IPS-18c (cell line): ENCODE measurements around the gene GALK1.

Source experiments
- H3K4me3 ChIP-seq: 2 replicates; pipeline ENCODE4 v1.7.0; 2013; ENCODE audit warnings: low read depth, mild to moderate bottlenecking, low read length, moderate library complexity; ENCODE audit not compliant: insufficient read depth
- H3K9me3 ChIP-seq: one replicate; pipeline ENCODE4 v1.6.1; 2013; ENCODE audit warnings: mild to moderate bottlenecking, low read length, moderate library complexity; ENCODE audit not compliant: control insufficient read depth, insufficient read depth

The GALK1 gene

GRCh38 chr17:75739174-75739573 is 25.8 kb downstream of the GALK1 start:
- no peak overlapping the region for H3K4me3 ChIP-seq

GRCh38 chr17:75738218-75738802 is 26.7 kb downstream of the GALK1 start:
- Histone ChIP-seq H3K9me3 (no peaks in the 10 kb centered on the region), H3K4me3 (no peak overlapping the region)

More at GRCh38 chr17:75739174-75739573, 25.8 kb downstream of the GALK1 start:
- no peaks in the 10 kb centered on the region for H3K9me3 ChIP-seq

- no peaks in the 10 kb centered on the region for H3K9me3 ChIP-seq
Observed at GRCh38 chr17:75737133-75737962, 27.6 kb downstream of the GALK1 start.

GRCh38 chr17:75736173-75736835 is 28.7 kb downstream of the GALK1 start:
- no peaks in the 10 kb centered on the region for H3K9me3 ChIP-seq
- no peak overlapping the region for H3K4me3 ChIP-seq

More at GRCh38 chr17:75737133-75737962, 27.6 kb downstream of the GALK1 start:
- H3K4me3 ChIP-seq, result no peak overlapping the region

GRCh38 chr17:75734674-75735294 is 30.2 kb downstream of the GALK1 start:
- no peaks in the 10 kb centered on the region for H3K9me3 ChIP-seq
- H3K4me3 ChIP-seq, result no peak overlapping the region

- Histone ChIP-seq H3K4me3 (no peak overlapping the region), H3K9me3 (no peaks in the 10 kb centered on the region)
Observed at GRCh38 chr17:75733471-75733870, 31.5 kb downstream of the GALK1 start.

GRCh38 chr17:75731716-75732498 is 33.1 kb downstream of the GALK1 start:
- Histone ChIP-seq H3K4me3 (no peak overlapping the region), H3K9me3 (no peaks in the 10 kb centered on the region)

- no peak overlapping the region for H3K4me3 ChIP-seq
- no peaks in the 10 kb centered on the region for H3K9me3 ChIP-seq
Observed at GRCh38 chr17:75731086-75731715, 33.8 kb downstream of the GALK1 start.

- H3K9me3 ChIP-seq, result no peaks in the 10 kb centered on the region
- H3K4me3 ChIP-seq, result no peak overlapping the region
Observed at GRCh38 chr17:75730065-75730464, 34.9 kb downstream of the GALK1 start.

- H3K4me3 ChIP-seq, result no peak overlapping the region
- H3K9me3 ChIP-seq, result no peaks in the 10 kb centered on the region
Observed at GRCh38 chr17:75729351-75729750, 35.6 kb downstream of the GALK1 start.

- no peak overlapping the region for H3K4me3 ChIP-seq
- H3K9me3 ChIP-seq, result no peaks in the 10 kb centered on the region
Observed at GRCh38 chr17:75727391-75727790, 37.6 kb downstream of the GALK1 start.

- Histone ChIP-seq H3K9me3 (no peaks in the 10 kb centered on the region), H3K4me3 (no peak overlapping the region)
Observed at GRCh38 chr17:75725504-75725903, 39.5 kb downstream of the GALK1 start.

- Histone ChIP-seq H3K4me3 (no peak overlapping the region), H3K9me3 (no peaks in the 10 kb centered on the region)
Observed at GRCh38 chr17:75724016-75725003, 40.7 kb downstream of the GALK1 start.

- H3K9me3 ChIP-seq, result no peaks in the 10 kb centered on the region
- no peak overlapping the region for H3K4me3 ChIP-seq
Observed at GRCh38 chr17:75723171-75723930, 41.6 kb downstream of the GALK1 start.

- Histone ChIP-seq H3K9me3 (no peaks in the 10 kb centered on the region), H3K4me3 (no peak overlapping the region)
Observed at GRCh38 chr17:75722542-75723095, 42.4 kb downstream of the GALK1 start.
